H1 (cell line): Measurements from ENCODE around the gene ATP6V0A4. TPM values are rescaled to one million over a fixed set of nuclear protein-coding genes. Genes with fewer than 3 reads are reported as not detected.

Experiments
- CTCF ChIA-PET: fragments of 300-600 bp; sonication (Branson Sonifier 250); formaldehyde crosslinking; loops from one replicate; lab custom pipeline; 2021; ENCODE audit not compliant: partially characterized antibody; lab: Charles Lee
- POLR2A ChIA-PET: fragments of 300-600 bp; sonication (Branson Sonifier 250); formaldehyde crosslinking; loops from one replicate; lab custom pipeline; 2021; ENCODE audit warnings: inconsistent platforms; ENCODE audit not compliant: partially characterized antibody; lab: Charles Lee
- DNase-seq, 2 experiments: peaks; one replicate each; pipeline versions ENCODE4 v3.0.0 to v3.0.0-alpha.2; 2010 to 2022; ENCODE audit warnings: low spot score in 2 of 2, low read depth in 1 of 2, mixed read lengths in 1 of 2
- FAIRE-seq: peaks from 2 replicates; lab custom pipeline; 2011; peaks lifted over from hg19 to GRCh38; lab: Jason Lieb, UNC
- H2AFZ ChIP-seq: 2 replicates; pipeline ENCODE4 v1.8.1; 2012; ENCODE audit warnings: low read length, inconsistent platforms
- H2AK5ac ChIP-seq: 2 replicates; pipeline ENCODE4 v1.6.1; 2013; ENCODE audit warnings: low read depth, low read length
- H2BK120ac ChIP-seq: replicated peaks from 2 replicates; pipeline ENCODE3; 2013; ENCODE audit warnings: low read depth, low read length, inconsistent platforms
- H2BK12ac ChIP-seq: 2 replicates; pipeline ENCODE4 v1.6.1; 2013; ENCODE audit warnings: low read depth, low read length
- H2BK15ac ChIP-seq: 2 replicates; pipeline ENCODE4 v1.6.1; 2013; ENCODE audit warnings: low read length
- H2BK20ac ChIP-seq: 2 replicates; pipeline ENCODE4 v1.6.1; 2013; ENCODE audit warnings: low read length
- H2BK5ac ChIP-seq: 2 replicates; pipeline ENCODE4 v1.6.1; 2013; ENCODE audit warnings: low read depth, low read length
- H3K14ac ChIP-seq: 2 replicates; pipeline ENCODE4 v1.6.1; 2013; ENCODE audit warnings: inconsistent platforms; ENCODE audit not compliant: insufficient read length
- H3K18ac ChIP-seq: 2 replicates; pipeline ENCODE4 v1.6.1; 2013; ENCODE audit warnings: low read length; ENCODE audit errors: extremely low read depth
- H3K23ac ChIP-seq: 2 replicates; pipeline ENCODE4 v1.6.1; 2013; ENCODE audit warnings: inconsistent platforms; ENCODE audit not compliant: insufficient read length
- H3K23me2 ChIP-seq: 2 replicates; pipeline ENCODE4 v1.6.1; 2013; ENCODE audit warnings: low read depth, low read length
- H3K27ac ChIP-seq: 2 replicates; pipeline ENCODE4 v1.6.1; 2011; ENCODE audit warnings: low read depth, low read length, inconsistent platforms
- H3K27me3 ChIP-seq, 4 experiments: replicated peaks in 1 of 4; 1 replicate in 1 of 4; 2 replicates in 3 of 4; pipeline versions ENCODE4 v1.6.1 to v1.8.1; 2011 to 2013; ENCODE audit warnings: low read length in 3 of 4, mild to moderate bottlenecking in 3 of 4, inconsistent platforms in 2 of 4, mixed read lengths in 2 of 4, moderate library complexity in 1 of 4; ENCODE audit not compliant: control insufficient read depth in 3 of 4, insufficient read depth in 3 of 4; ENCODE audit errors: extremely low read depth in 1 of 4
- H3K36me3 ChIP-seq, 4 experiments: 2 replicates each; pipeline versions ENCODE4 v1.6.1 to v1.8.1; 2011 to 2013; ENCODE audit warnings: mild to moderate bottlenecking in 4 of 4, low read length in 3 of 4, moderate library complexity in 2 of 4, control low read depth in 1 of 4, inconsistent platforms in 1 of 4; ENCODE audit not compliant: insufficient read depth in 4 of 4, control insufficient read depth in 2 of 4
- H3K4ac ChIP-seq: replicated peaks from 2 replicates; pipeline ENCODE3; 2013; ENCODE audit warnings: low read length, low read depth, mixed read lengths, inconsistent platforms; ENCODE audit not compliant: insufficient read length
- H3K4me1 ChIP-seq, 4 experiments: replicated peaks in 1 of 4; 1 replicate in 1 of 4; 2 replicates in 3 of 4; pipeline versions ENCODE4 v1.6.1 to v1.8.1; 2011 to 2013; ENCODE audit warnings: low read length in 3 of 4, inconsistent platforms in 2 of 4, mixed read lengths in 1 of 4; ENCODE audit not compliant: insufficient read depth in 4 of 4, control insufficient read depth in 3 of 4
- H3K4me2 ChIP-seq, 2 experiments: 2 replicates each; pipeline versions ENCODE4 v1.6.1 to v1.8.1; 2011 to 2013; ENCODE audit warnings: low read depth in 2 of 2, low read length in 2 of 2, control low read depth in 1 of 2, inconsistent platforms in 1 of 2, mild to moderate bottlenecking in 1 of 2; ENCODE audit not compliant: insufficient read depth in 1 of 2
- H3K4me3 ChIP-seq, 4 experiments: fragments of 200-600, 300-600 bp in 1 of 4; sonication (generic), shearing (Covaris generic), sonication (Bioruptor Twin) in 1 of 4; 2 replicates each; pipeline versions ENCODE4 v1.5.1 to v1.8.1; 2011 to 2016; ENCODE audit warnings: low read length in 4 of 4, low read depth in 3 of 4, control low read depth in 2 of 4, inconsistent platforms in 2 of 4, mild to moderate bottlenecking in 2 of 4, mixed read lengths in 1 of 4, moderate library complexity in 1 of 4; ENCODE audit not compliant: insufficient read depth in 2 of 4; ENCODE audit errors: extremely low read depth in 1 of 4
- H3K56ac ChIP-seq: replicated peaks from 2 replicates; pipeline ENCODE3; 2013; ENCODE audit warnings: low read depth, mild to moderate bottlenecking, mixed read lengths, low read length, inconsistent platforms; ENCODE audit not compliant: insufficient read length
- H3K79me1 ChIP-seq: 2 replicates; pipeline ENCODE4 v1.6.1; 2013; ENCODE audit warnings: low read depth, low read length, control low read depth
- H3K79me2 ChIP-seq, 2 experiments: 2 replicates each; pipeline versions ENCODE4 v1.6.1 to v1.8.1; 2012 to 2013; ENCODE audit warnings: low read length in 2 of 2, mild to moderate bottlenecking in 2 of 2, inconsistent platforms in 1 of 2; ENCODE audit not compliant: insufficient read depth in 2 of 2, control insufficient read depth in 1 of 2
- H3K9ac ChIP-seq, 4 experiments: replicated peaks in 1 of 4; 1 replicate in 1 of 4; 2 replicates in 3 of 4; pipeline versions ENCODE4 v1.6.1 to v1.8.1; 2011 to 2013; ENCODE audit warnings: low read depth in 3 of 4, low read length in 3 of 4, control low read depth in 2 of 4, mild to moderate bottlenecking in 2 of 4, moderate library complexity in 2 of 4, inconsistent platforms in 1 of 4; ENCODE audit errors: extremely low read depth in 1 of 4
- H3K9me3 ChIP-seq, 2 experiments: 2 replicates each; pipeline versions ENCODE4 v1.6.1 to v1.8.1; 2012 to 2013; ENCODE audit warnings: mild to moderate bottlenecking in 2 of 2, moderate library complexity in 2 of 2, control low read depth in 1 of 2, inconsistent platforms in 1 of 2, low read depth in 1 of 2, low read length in 1 of 2, mixed read lengths in 1 of 2; ENCODE audit not compliant: insufficient read depth in 2 of 2
- H4K20me1 ChIP-seq, 2 experiments: replicated peaks in 1 of 2; 2 replicates each; pipeline versions ENCODE3 to v1.8.1; 2011 to 2013; ENCODE audit warnings: inconsistent platforms in 2 of 2, low read length in 2 of 2, mild to moderate bottlenecking in 1 of 2; ENCODE audit not compliant: insufficient read depth in 2 of 2, control insufficient read depth in 1 of 2
- H4K5ac ChIP-seq: 2 replicates; pipeline ENCODE4 v1.6.1; 2013; ENCODE audit warnings: low read length, low read depth, mixed read lengths, inconsistent platforms; ENCODE audit not compliant: insufficient read length
- H4K8ac ChIP-seq: 2 replicates; pipeline ENCODE4 v1.8.0; 2013; ENCODE audit warnings: mild to moderate bottlenecking, moderate library complexity, low read length, inconsistent platforms; ENCODE audit not compliant: insufficient read depth; ENCODE audit errors: extremely low read depth
- H4K91ac ChIP-seq: replicated peaks from 2 replicates; pipeline ENCODE3; 2013; ENCODE audit warnings: low read length, mixed read lengths, inconsistent platforms; ENCODE audit not compliant: insufficient read length
- ASH2L ChIP-seq: fragments of 200-600, 300-600 bp; sonication (generic); IDR thresholded peaks from one replicate; pipeline ENCODE4 v1.7.1; 2017; ENCODE audit warnings: low read length
- CBX5 ChIP-seq: fragments of 300-800, 300-1000 bp; sonication (generic); IDR thresholded peaks from 2 replicates; pipeline ENCODE4 v1.7.1; 2016; ENCODE audit warnings: antibody characterized with exemption, low read length, low read depth
- CBX8 ChIP-seq: fragments of 300-800, 300-1000 bp; sonication (generic); IDR thresholded peaks from 2 replicates; pipeline ENCODE4 v1.7.1; 2016; ENCODE audit warnings: low read depth, low read length, borderline replicate concordance
- POLR2A ChIP-seq, 2 experiments: IDR thresholded peaks; 1 replicate in 1 of 2; 2 replicates in 1 of 2; pipeline ENCODE4 v1.6.1; 2011; ENCODE audit warnings: low read depth in 2 of 2, low read length in 2 of 2, mild to moderate bottlenecking in 2 of 2; ENCODE audit errors: control extremely low read depth in 1 of 2
- POLR2AphosphoS5 ChIP-seq: IDR thresholded peaks from 2 replicates; pipeline ENCODE4 v1.6.1; 2011; ENCODE audit warnings: low read depth, low read length
- RFX5 ChIP-seq: IDR thresholded peaks from 2 replicates; pipeline ENCODE4 v1.6.1; 2011; ENCODE audit warnings: low read depth, low read length, improper control_type of control experiment, borderline replicate concordance
- RNF2 ChIP-seq: fragments of 200-900, 300-1000 bp; sonication (generic); IDR thresholded peaks from 2 replicates; pipeline ENCODE4 v1.7.1; 2016; ENCODE audit warnings: borderline replicate concordance, low read depth, mild to moderate bottlenecking, antibody characterized with exemption, low read length; ENCODE audit not compliant: poor library complexity, severe bottlenecking; ENCODE audit errors: missing control alignments
- SRF ChIP-seq: IDR thresholded peaks from 2 replicates; pipeline ENCODE4 v1.6.1; 2011; ENCODE audit warnings: mild to moderate bottlenecking, low read depth, low read length, moderate library complexity
- WGBS, 2 experiments: shearing (Covaris generic) in 1 of 2; methylation state at CpG; one replicate each; pipeline versions ENCODE4 v1.1.6 to v1.1.7; 2013 to 2015; ENCODE audit warnings: low lambda C conversion rate in 2 of 2, mixed read lengths in 2 of 2, inconsistent platforms in 1 of 2, low coverage in 1 of 2, missing lambda C conversion rate in 1 of 2; ENCODE audit not compliant: insufficient replicate concordance in 2 of 2, insufficient coverage in 1 of 2, insufficient read length in 1 of 2; ENCODE audit errors: extremely low coverage in 1 of 2, missing lambda C conversion rate in 1 of 2; 5-methylcytosine and 5-hydroxymethylcytosine counted together
- polyA plus RNA-seq, 7 experiments: library from polyadenylated mRNA; depleted of rRNA in 3 of 7; stranded (reverse) in 5 of 7; unstranded in 2 of 7; fragments of >200 nt in 5 of 7; fragments of 200-250 nt in 2 of 7; gene quantifications; 1 replicate in 5 of 7; 2 replicates in 1 of 7; 4 replicates in 1 of 7; pipeline versions ENCODE4 v1.2.1 to v1.2.3, GENCODE V29; 2011 to 2013; ENCODE audit warnings: missing spikeins in 2 of 7, mixed read lengths in 2 of 7
- total RNA-seq: library from RNA; stranded (reverse); fragmentation: NEBNext Ultra II Directional; extraction: Animal tissue kit (Norgen Biotek cat#: 25700); gene quantifications from 2 replicates; pipeline ENCODE4 v1.2.1, GENCODE V29; 2021
- TF ChIP-seq, protein P1 (sequence below): IDR thresholded peaks from 2 replicates; pipeline ENCODE4 v1.6.1; 2012; ENCODE audit warnings: low read length, inconsistent platforms

The ATP6V0A4 gene
- total and polyA plus RNA-seq, 2 of the 8 experiments (the other 6 are each of a cell fraction or from before 2014, with no cell fraction given) = 0.47 to 1.6 TPM

DNA sequence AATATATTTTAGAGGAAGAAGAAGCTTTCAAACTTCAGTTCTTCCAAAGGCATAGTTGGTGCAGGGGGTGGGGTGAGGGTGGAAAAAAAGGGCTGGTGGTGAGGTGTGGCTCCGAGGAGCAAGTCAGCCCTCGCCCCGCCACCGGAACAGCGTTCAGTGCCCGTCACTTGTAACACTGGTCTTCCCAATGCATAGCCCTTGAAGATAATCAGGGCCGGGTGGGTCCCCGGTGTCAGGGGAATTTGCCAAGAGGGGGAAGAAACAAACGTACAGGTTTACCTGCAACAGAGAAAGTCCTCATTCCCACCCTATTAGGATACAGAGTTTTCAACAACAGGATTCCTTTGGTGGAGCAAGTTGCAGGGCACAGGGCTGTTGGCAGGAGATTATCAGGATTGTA lies 98.3 kb downstream of the ATP6V0A4 start:
- H3K14ac ChIP-seq = no peak overlapping the region
- 87% methylated on average over 9 of the region's 9 CpGs; no CpG with 5 or more reads in 1 of the 2 experiments for whole genome bisulfite sequencing, 2 experiments
- H3K18ac ChIP-seq = no peak overlapping the region
- FAIRE-seq (no peak), DNase-seq (no peak)
- no peaks in the 10 kb centered on the region for H3K36me3 ChIP-seq
- H3K79me2 ChIP-seq = no peaks in the 10 kb centered on the region
- H4K8ac ChIP-seq = no peak overlapping the region
- no peak overlapping the region for H3K4me2 ChIP-seq
- no peak overlapping the region for H2BK12ac ChIP-seq
- CTCF ChIA-PET = interaction anchor here (1.0 kb wide), 1 partner anchor 244 kb away, joined by 3 read pairs; no protein-coding TSS in a partner anchor
- H3K4me3 ChIP-seq = no peak overlapping the region
- H2BK120ac ChIP-seq = no peak overlapping the region
- POLR2A ChIA-PET = no interaction called here
- H3K27ac ChIP-seq = no peak overlapping the region
- H4K91ac ChIP-seq = no peak overlapping the region
- H2BK5ac ChIP-seq = no peak overlapping the region
- no peak overlapping the region for H2BK20ac ChIP-seq
- H3K23ac ChIP-seq = no peak overlapping the region
- no peak overlapping the region for H3K9ac ChIP-seq
- no peaks in the 10 kb centered on the region for H3K23me2 ChIP-seq
- no peaks in the 10 kb centered on the region for H3K79me1 ChIP-seq
- H3K9me3 ChIP-seq = no peaks in the 10 kb centered on the region
- no peaks in the 10 kb centered on the region for H4K20me1 ChIP-seq
- no peaks in the 10 kb centered on the region for H3K27me3 ChIP-seq
- TF ChIP-seq CBX5 (no peak), CBX8 (no peak), RFX5 (no peak), SRF (no peak), POLR2A (IDR thresholded peaks at IDR 0.05; ENCODE audit: control extremely low read depth in 1 of 2, low read depth in 2 of 2, low read length in 2 of 2) (no peak), RNF2 (no peak), POLR2AphosphoS5 (no peak), ASH2L (no peak)
- TF ChIP-seq, protein P1, sequence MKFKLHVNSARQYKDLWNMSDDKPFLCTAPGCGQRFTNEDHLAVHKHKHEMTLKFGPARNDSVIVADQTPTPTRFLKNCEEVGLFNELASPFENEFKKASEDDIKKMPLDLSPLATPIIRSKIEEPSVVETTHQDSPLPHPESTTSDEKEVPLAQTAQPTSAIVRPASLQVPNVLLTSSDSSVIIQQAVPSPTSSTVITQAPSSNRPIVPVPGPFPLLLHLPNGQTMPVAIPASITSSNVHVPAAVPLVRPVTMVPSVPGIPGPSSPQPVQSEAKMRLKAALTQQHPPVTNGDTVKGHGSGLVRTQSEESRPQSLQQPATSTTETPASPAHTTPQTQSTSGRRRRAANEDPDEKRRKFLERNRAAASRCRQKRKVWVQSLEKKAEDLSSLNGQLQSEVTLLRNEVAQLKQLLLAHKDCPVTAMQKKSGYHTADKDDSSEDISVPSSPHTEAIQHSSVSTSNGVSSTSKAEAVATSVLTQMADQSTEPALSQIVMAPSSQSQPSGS = no peak
- H3K4ac ChIP-seq = no peak overlapping the region
- no peak overlapping the region for H2AK5ac ChIP-seq
- no peak overlapping the region for H4K5ac ChIP-seq
- H3K56ac ChIP-seq = no peak overlapping the region
- no peak overlapping the region for H2BK15ac ChIP-seq
- 0 out of 7 replicates have a peak, but pooled peaks cover 0 to 3% (median 0%) of the 10 kb centered on the region in 4 experiments for H3K4me1 ChIP-seq
- 0 out of 2 replicates have a peak overlapping the region, but pooled peaks have one; percentile 51 for H2AFZ ChIP-seq
